Esophagus muscularis mucosa (tissue), 4 donors: ENCODE results near the gene CNGA1. TPM values are rescaled to one million over a fixed set of nuclear protein-coding genes. Genes with fewer than 3 reads are reported as not detected.
"Not testable (repeated sequence)": the region's sequence is repeated elsewhere in the genome, so short reads cannot be mapped to it uniquely, and the experiment has no call there.

Experiments
- DNase-seq: peaks from one replicate; pipeline ENCODE4 v3.0.0-alpha.2; 2017; ENCODE audit errors: extremely low spot score
- H3K27ac ChIP-seq, 4 donors: fragments of 200-600 bp; sonication (generic); replicated peaks in 1 of 4; 1 replicate in 3 of 4; 2 replicates in 1 of 4; pipeline ENCODE4 v1.5.1; 2016 to 2019; ENCODE audit warnings: mild to moderate bottlenecking in 1 of 4
- H3K27me3 ChIP-seq, 4 donors: fragments of 200-600 bp; sonication (generic); one replicate each; pipeline versions ENCODE4 v1.5.1 to v1.6.0; 2016 to 2019
- H3K36me3 ChIP-seq, 4 donors: fragments of 200-600 bp; sonication (generic); one replicate each; pipeline ENCODE4 v1.5.1; 2016 to 2019
- H3K4me1 ChIP-seq, 4 donors: fragments of 200-600 bp; sonication (generic); one replicate each; pipeline ENCODE4 v1.5.1; 2016 to 2019
- H3K4me3 ChIP-seq, 4 donors: fragments of 200-600 bp; sonication (generic); 1 replicate in 2 of 4; 2 replicates in 2 of 4; pipeline ENCODE4 v1.5.1; 2016 to 2019; ENCODE audit warnings: mild to moderate bottlenecking in 4 of 4, moderate library complexity in 1 of 4
- H3K9me3 ChIP-seq, 4 donors: fragments of 200-600 bp; sonication (generic); 1 replicate in 3 of 4; 2 replicates in 1 of 4; pipeline ENCODE4 v1.5.1; 2016 to 2019
- CTCF ChIP-seq, 3 experiments: fragments of 200-600 bp in 2 of 3; fragments of 450-650 bp in 1 of 3; sonication (generic) in 2 of 3; IDR thresholded peaks; one replicate each; pipeline ENCODE4 v1.5.1; 2017 to 2019; ENCODE audit warnings: antibody characterized with exemption in 3 of 3, mild to moderate bottlenecking in 2 of 3, moderate library complexity in 1 of 3
- EP300 ChIP-seq: sonication (generic); formaldehyde crosslinking; IDR thresholded peaks from one replicate; pipeline ENCODE4 v1.6.1; 2017; ENCODE audit warnings: antibody characterized with exemption
- POLR2A ChIP-seq: fragments of 450-650 bp; IDR thresholded peaks from one replicate; pipeline ENCODE4 v1.6.1; 2017; ENCODE audit warnings: antibody characterized with exemption, moderate library complexity, mild to moderate bottlenecking, low read depth
- POLR2AphosphoS5 ChIP-seq, 2 donors: sonication (generic); formaldehyde crosslinking; IDR thresholded peaks; one replicate each; pipeline ENCODE4 v1.6.1; 2017; ENCODE audit warnings: antibody characterized with exemption in 2 of 2
- WGBS: methylation state at CpG from one replicate; pipeline ENCODE4 v1.1.5; 2018; 5-methylcytosine and 5-hydroxymethylcytosine counted together
- intact Hi-C: fragments of 100-400 bp; cut with DNase I; formaldehyde crosslinking; loops from one replicate; pipeline ENCODE4 v1.15.1; 2023
- total RNA-seq, 4 donors: library from RNA; depleted of rRNA; stranded (reverse); fragments of >200 nt; gene quantifications; one replicate each; pipeline versions ENCODE4 v1.1.0 to v1.2.1, GENCODE V29; 2016

The CNGA1 gene
- total RNA-seq, 4 donors from 2014 or later: 0.33 to 4.0 TPM; not detected in 2

GRCh38 chr4:47926667-47927258 is 89.7 kb downstream of the CNGA1 start:
- Histone ChIP-seq H3K9me3 (no peaks in the 10 kb centered on the region), H3K27me3 (peaks cover 0 to 25% (median 0%) of the 10 kb centered on the region in 4 donors), H3K36me3 (no peaks in the 10 kb centered on the region), H3K4me1 (peaks cover 0 to 7% (median 6%) of the 10 kb centered on the region in 4 donors), H3K27ac (no peak overlapping the region), H3K4me3 (peak overlapping the region in 2 of 4 donors; percentile 11 to 17)
- TF ChIP-seq EP300 (no peak), POLR2AphosphoS5 (IDR thresholded peaks at IDR 0.05) (no peak), CTCF (IDR thresholded peaks at IDR 0.05) (peak; percentile 41 to 65 (median 52)), POLR2A (no peak)
- no peak for DNase-seq
- 16% methylated on average over 15 of the region's 15 CpGs for WGBS
- intact Hi-C loops: no loop called here

- H3K4me3 ChIP-seq, DNase-seq, H3K36me3 ChIP-seq, H3K4me1 ChIP-seq, H3K27ac ChIP-seq, H3K9me3 ChIP-seq, intact Hi-C loops: not testable (repeated sequence)
- peaks cover 0 to 28% (median 0%) of the 10 kb centered on the region in 4 donors for H3K27me3 ChIP-seq
- 80% methylated on average over 8 of the region's 8 CpGs for WGBS
Observed at GRCh38 chr4:47923261-47923608, 93.2 kb downstream of the CNGA1 start.

- peaks cover 0 to 28% (median 0%) of the 10 kb centered on the region in 4 donors for H3K27me3 ChIP-seq
- H3K4me3 ChIP-seq, DNase-seq, H3K36me3 ChIP-seq, H3K9me3 ChIP-seq, H3K27ac ChIP-seq, intact Hi-C loops, H3K4me1 ChIP-seq: not testable (repeated sequence)
- WGBS: 65% methylated on average over 13 of the region's 17 CpGs
Observed at GRCh38 chr4:47922436-47923260, 93.8 kb downstream of the CNGA1 start.

GRCh38 chr4:47917163-47917562 is 99.3 kb downstream of the CNGA1 start:
- 100% methylated on average over 1 of the region's 1 CpG for WGBS
- peaks cover 5 to 18% (median 17%) of the 10 kb centered on the region in 4 donors for H3K4me1 ChIP-seq
- not testable (repeated sequence) for H3K9me3 ChIP-seq, H3K27me3 ChIP-seq, DNase-seq, H3K27ac ChIP-seq, H3K36me3 ChIP-seq, H3K4me3 ChIP-seq
- intact Hi-C loops: loop anchor here (10.0 kb wide), 1 partner anchor 452 kb away; the partner anchor contains the start of gene COMMD8

- Histone ChIP-seq H3K4me3 (no peak overlapping the region), H3K36me3 (peaks cover 1 to 10% (median 4%) of the 10 kb centered on the region in 4 donors), H3K27ac (no peak overlapping the region), H3K27me3 (no peaks in the 10 kb centered on the region), H3K4me1 (peaks cover 11 to 20% (median 17%) of the 10 kb centered on the region in 4 donors), H3K9me3 (no peaks in the 10 kb centered on the region)
- TF ChIP-seq POLR2A (no peak), CTCF (IDR thresholded peaks at IDR 0.05) (no peak), POLR2AphosphoS5 (IDR thresholded peaks at IDR 0.05) (no peak), EP300 (no peak)
- intact Hi-C loops: loop anchor here (10.0 kb wide), 1 partner anchor 451 kb away; the partner anchor contains the start of gene COMMD8
- 37% methylated on average over 3 of the region's 3 CpGs for WGBS
- DNase-seq: no peak
Observed at GRCh38 chr4:47915378-47915777, 101.1 kb downstream of the CNGA1 start.

GRCh38 chr4:47914926-47915237 is 101.6 kb downstream of the CNGA1 start:
- TF ChIP-seq EP300: no peak
- no peak for TF ChIP-seq POLR2AphosphoS5 (IDR thresholded peaks at IDR 0.05)
- no peak for TF ChIP-seq POLR2A
- no peak for TF ChIP-seq CTCF (IDR thresholded peaks at IDR 0.05)

More at GRCh38 chr4:47914926-47915237, 101.6 kb downstream of the CNGA1 start:
- DNase-seq: no peak
- H3K4me3 ChIP-seq: peak overlapping the region; percentile 85 to 92 (median 90)
- WGBS: 2% methylated on average over 6 of the region's 6 CpGs
- H3K27ac ChIP-seq: peak overlapping the region; percentile 81 to 88 (median 84)
- H3K9me3 ChIP-seq: no peaks in the 10 kb centered on the region
- intact Hi-C loops: loop anchor here (10.0 kb wide), 1 partner anchor 450 kb away; the partner anchor contains the start of gene COMMD8
- peaks cover 6 to 15% (median 9%) of the 10 kb centered on the region in 4 donors for H3K36me3 ChIP-seq
- H3K4me1 ChIP-seq: peaks cover 11 to 20% (median 17%) of the 10 kb centered on the region in 4 donors
- no peaks in the 10 kb centered on the region for H3K27me3 ChIP-seq
